GM18861 (cell line): ENCODE results near the gene EIF4G2.

Source experiments
- ATAC-seq: cut with Tn5 transposase; IDR thresholded peaks from one replicate; pipeline ENCODE4 v1.9.1; 2021; ENCODE audit not compliant: unreplicated experiment

EIF4G2 gene

DNA sequence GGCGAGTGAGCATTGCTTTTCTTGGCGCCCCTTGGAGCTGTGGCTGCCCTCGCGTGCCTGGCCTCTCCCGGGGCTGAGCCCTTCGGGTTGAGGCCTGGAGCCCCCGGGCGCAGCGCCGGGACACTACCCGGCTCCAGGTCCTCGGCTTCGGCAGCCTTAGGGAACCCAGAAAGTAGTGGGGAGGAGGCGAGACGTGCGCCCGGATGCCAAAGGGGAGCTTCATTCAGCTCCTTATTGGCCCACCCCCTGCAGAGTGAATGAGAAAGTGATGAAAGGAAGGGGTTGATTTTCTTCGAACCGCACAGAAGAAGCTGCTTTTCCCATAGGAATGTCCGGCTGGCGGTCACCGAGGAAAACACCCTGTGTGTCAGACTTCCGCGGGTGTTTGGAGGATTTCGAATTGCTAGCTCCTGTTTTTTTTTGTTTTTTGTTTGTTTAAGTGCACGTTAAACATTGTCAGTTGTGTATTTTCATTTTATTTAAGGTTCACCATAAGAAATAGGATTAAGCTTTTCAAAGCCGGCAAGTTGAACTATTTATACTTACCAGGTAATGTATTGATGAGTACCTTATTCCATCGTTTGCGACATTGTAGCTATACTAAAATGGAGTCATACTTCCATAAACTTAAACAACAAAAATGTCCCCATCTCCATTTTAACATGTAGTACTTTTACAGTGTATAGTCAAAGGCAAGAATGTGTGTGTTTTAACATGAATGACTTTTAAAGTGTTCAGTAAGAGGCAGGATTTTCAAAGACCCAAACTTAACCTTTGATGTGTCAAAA, 841 bp upstream of the EIF4G2 start:
- ATAC-seq, result peak; percentile 10

DNA sequence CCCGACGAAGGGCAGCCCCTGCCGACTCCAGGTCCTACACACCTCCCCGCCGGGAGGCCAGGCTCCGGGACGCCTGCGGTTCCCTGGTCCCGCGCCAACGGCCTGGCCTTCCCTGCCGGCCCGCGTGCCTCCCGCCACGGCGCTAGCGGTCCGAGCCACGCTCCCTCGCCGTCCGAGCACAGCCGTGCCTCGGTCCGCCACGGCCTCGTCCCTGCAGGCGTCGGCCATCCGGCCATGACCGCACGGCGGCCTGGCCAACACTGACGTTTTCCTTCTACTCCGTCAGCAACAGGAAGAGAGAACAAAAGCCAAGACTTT, 532 bp downstream of the EIF4G2 start:
- peak; percentile 3 for ATAC-seq

DNA sequence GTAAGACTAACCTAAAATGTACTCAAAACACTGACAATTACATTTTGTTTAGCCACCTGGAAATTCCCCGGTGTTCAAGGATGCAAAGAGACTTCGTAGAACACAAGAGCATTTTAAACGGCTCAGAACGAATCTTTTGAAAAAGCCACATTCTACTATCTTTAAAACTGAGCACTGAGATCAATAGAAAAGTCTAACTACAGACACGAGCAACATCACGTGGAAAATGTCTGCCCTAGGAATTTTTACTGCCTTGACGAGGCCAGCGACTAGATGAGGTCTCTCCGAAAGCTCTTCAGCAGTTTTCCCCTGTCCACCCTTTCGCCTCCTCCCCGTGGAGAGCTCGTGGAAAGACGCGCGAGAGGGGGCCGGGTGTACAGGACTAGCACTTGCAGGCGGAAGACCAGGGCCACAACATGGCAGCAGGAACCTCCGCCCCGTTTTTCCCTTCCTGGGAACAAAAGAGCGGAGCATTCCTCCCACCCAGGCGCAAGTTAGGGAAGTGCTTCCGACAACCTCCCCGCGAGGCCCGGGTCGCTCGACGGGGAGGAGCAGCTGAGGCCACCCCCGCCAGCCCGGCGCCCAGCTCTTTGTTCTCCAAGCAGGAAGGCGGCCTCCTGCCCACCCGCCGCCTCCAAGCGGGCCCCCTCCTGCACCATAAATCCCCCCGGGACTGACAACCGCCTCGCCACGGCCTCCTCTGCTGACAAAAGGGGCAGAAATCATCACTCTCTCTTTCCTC, 1.1 kb downstream of the EIF4G2 start:
- no peak for ATAC-seq

DNA sequence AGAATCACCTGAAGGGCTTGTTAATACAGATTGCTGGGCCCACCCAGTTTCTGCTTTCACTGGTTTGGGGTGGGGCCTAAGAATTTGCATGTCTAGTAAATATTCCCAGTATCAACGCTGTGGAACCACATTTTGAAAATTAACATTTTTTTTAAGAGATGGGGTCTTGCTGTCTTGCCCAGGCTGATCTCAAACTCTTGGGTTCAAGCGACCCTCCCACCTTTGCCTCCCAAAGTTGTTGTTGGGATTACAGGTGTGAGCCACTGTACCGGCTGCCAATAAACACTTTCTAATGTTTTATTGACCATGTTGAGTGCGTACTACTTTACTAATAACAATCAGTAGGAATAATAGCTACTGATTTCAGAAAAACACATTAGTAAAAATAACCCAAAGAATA, 2.5 kb downstream of the EIF4G2 start:
- ATAC-seq, result no peak

DNA sequence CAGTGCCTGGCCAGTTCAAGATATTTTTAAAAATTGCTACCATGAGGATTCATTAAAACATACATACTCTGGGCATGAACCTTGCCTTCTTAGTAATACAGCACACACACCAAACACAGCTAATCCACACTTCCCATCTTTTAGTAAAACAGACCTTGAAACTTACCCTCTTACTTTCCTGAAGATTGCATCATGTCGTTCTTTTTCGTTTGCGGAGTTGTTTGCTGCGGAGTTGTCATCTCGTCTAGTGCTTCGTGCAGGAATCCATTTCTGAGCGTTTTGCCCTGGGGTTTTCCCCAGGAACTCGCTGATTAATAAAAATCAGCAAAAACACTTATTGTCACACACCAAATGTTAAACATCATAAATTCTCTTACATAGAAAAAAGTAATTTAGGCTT, 3.0 kb downstream of the EIF4G2 start:
- no peak for ATAC-seq

DNA sequence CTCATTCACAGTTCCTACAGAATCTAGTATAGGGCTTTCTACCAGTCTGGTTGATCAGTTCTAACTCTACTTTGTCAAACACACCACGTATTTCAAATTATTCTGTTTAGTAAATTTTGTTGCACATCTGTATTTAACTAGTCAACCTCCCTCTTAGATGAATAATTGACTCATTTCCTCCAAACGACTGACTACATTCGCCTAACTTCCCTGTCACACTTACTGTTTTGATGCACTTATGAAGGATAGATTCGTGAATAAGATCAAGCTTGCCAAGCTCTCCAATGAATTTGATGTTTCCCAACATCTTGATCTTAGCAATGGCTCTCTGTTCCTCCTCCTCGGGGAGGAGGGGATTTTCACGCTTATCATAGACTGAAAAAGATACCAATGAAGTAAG, 5.0 kb downstream of the EIF4G2 start:
- ATAC-seq, result no peak

DNA sequence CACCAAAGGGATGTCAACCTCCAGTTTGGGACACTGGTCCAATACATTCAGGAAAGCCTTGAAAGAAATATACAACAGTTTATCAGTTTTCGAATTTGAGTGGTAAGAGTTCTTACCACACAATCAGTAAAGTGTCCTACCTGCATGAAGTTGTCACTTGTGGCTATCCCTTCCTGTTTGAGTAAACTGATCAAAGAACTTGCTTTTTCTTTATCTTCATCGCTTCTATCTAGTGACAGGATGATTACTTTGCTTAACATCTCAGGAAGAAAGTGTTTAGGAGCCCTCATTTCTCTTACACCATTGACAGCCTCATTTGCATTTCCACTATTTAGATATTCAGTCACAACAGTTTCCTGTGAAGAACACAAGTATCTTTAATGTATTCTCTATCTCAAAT, 8.4 kb downstream of the EIF4G2 start:
- ATAC-seq, result no peak

DNA sequence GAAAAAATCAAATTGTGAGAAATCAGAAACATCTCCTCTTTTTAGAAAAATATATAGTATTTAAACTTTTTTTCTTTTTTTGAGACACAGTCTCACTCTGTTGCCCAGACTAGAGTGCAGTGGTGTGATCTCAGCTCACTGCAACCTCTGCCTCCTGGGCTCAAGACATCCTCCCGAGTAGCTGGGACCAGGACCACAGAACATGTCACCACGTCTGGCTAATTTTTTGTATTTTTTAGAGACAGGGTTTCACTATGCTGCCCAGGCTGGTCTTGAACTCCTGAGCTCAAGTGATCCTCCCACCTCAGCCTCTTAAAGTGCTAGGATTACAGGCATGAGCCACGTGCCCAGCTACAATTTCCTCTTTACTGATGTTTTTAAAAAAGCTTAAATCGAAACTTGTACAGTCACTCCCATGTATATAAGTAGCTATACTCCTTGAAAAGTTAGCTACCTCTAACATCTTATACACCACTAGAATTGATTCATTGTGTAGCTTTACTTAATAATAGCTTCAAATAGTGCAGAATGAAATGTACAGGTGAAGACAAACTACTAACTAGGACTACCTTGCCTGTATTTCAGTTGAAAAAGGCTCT, 10.3 kb downstream of the EIF4G2 start:
- ATAC-seq, result no peak

DNA sequence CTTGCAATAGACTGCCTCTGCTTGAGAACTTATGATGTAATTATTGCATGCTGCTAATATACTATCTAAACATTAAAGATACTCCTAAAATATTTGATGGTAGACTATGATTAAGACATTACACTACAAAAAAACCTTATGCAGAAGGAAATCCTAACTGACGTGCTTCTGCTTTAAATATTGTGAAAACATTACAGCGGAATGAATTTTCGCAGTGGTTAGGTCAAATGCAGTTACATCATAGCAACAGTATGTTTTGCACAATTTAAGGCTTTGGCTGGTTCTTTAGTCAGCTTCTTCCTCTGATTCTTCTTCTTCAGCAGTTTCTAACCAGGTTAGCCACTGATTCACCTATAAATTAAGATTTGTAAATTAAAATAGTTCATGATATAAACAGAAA, 11.2 kb downstream of the EIF4G2 start:
- ATAC-seq, result no peak

DNA sequence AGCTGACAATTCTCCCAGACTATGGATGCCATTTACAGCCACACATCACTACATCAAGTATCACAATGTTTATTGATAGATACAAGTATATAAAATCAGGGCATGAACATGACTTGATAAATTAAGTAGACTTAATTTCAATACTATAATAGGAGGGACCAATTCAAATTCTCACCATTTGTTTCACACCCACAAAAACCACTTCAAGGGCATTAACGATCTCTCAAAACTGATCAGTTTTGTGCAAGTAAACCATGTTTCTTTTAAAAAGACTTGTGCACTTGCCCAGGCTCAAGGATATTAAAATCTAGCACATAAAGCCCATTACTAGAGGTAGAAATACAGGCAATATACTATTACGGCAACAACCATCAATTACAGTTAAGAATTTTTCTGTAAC, 11.7 kb downstream of the EIF4G2 start:
- no peak for ATAC-seq

DNA sequence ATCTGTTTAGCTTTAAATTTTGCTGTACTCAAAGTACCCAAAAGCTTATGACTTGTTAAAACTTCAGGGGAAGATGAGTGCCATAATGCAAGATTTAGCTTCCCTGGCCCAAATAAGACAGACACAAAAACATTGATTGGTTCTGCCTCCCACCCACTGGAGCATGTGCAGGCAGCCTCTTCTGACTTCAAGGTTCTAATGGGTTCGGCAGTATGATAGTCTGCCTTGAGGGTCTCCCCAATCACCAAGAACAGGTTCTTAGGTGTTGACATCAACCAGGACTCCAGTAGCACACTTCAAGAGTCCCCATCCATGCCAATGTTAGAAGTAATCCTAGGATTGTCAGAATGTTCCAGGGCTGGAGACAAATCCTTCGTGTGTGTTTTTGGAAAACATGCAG, 12.5 kb downstream of the EIF4G2 start:
- ATAC-seq, result no peak

DNA sequence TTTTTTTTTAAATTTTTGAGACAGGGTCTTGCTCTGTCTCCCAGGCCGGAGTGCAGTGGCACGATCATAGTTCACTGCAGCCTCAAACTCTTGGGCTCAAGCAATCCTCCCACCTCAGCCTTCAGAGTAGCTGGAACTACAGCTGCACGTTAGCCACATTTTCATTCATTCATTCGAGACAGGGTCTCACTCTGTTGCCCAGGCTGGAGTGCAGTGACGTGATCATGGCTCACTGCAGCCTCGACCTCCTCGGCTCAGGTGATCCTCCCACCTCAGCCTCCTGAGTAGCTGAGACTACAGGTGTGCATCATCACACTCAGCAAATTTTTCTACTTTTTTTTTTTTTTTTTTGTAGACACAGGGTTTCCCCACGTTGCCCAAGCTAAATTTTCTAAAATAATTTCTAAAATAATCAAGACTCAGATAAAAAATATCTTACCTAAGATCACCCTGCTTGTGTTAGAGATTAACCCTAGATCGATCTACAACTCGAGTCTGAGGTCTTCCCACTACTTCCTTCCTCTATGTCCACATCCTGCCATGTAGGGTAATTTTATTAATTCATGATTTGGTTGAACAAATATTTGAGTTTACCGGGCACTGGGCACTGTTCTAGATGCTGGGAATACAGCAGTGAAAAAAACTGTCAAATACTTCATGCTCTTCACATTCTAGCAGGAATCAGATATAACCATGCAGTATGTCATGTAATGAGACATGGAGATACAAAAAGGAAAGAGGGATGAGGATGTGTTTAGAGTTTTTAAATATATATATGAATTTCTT, 15.1 kb downstream of the EIF4G2 start:
- ATAC-seq, result no peak

DNA sequence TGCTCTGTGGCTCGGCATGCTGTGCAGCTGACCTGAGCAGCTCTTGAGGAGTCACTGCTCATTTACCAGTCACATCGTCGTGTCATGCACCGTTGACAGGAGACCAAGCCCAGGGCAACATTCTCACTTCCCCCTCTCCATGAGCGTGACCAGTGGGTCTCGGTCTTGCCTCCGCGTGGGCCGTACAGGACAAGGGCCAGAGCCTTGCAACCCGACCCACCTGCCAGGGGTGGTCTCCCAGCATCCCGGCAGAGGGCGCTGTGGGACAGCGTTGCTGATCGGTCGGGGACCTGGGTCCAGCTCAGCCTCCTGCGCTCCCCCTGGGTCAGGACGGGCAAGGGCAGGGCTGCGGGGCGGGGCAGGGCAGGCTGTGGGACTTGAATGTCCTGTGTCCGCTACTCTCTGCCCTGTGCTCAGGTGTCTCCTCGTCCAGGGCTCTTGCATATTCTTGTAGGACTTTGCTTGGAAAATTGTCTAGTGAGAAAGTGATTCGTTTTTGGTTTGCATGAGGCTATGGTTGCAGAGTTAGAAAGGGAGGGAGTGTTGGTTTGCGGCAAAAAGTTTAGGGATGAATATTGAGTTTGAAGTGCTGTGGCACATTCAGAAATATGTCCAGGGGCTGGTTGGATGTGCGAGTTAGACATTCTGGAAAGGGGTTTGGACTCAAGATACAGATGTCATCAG, 16.2 kb downstream of the EIF4G2 start:
- ATAC-seq, result peak; percentile 81

DNA sequence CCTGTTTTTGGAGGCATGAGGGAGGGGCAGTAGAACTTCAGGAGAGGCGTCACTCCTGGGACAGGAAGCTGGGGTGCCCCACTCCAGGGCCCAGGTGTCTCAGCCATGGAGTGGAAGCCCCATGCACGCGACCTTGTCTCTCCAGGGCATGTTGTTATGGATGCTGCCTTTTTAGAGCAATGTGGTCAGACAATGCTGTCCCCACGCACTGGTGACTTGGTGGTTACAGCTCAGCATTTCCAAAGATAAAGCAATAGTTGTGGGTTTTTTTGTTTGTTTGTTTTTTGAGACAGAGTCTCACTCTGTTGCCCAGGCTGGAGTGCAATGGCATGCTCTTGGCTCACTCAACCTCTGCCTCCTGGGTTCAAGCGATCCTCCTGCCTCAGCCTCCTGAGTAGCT, 22.3 kb downstream of the EIF4G2 start:
- no peak for ATAC-seq

DNA sequence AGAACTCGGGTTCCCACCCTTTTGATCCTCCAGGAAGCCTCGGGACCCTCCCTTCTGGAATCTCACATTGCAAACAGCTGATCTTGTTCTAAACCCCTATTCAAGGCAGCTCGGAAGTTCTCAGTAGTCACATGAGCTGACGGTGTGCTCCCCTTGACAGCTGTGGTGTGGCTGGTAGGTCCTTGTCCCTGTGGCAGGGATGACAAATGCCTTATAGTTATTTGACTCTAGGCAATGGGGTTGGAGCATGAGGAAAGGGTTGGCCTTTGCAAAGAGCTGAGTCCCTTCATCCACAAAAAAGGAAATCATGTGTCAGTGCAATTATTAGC, 23.6 kb downstream of the EIF4G2 start:
- no peak for ATAC-seq

DNA sequence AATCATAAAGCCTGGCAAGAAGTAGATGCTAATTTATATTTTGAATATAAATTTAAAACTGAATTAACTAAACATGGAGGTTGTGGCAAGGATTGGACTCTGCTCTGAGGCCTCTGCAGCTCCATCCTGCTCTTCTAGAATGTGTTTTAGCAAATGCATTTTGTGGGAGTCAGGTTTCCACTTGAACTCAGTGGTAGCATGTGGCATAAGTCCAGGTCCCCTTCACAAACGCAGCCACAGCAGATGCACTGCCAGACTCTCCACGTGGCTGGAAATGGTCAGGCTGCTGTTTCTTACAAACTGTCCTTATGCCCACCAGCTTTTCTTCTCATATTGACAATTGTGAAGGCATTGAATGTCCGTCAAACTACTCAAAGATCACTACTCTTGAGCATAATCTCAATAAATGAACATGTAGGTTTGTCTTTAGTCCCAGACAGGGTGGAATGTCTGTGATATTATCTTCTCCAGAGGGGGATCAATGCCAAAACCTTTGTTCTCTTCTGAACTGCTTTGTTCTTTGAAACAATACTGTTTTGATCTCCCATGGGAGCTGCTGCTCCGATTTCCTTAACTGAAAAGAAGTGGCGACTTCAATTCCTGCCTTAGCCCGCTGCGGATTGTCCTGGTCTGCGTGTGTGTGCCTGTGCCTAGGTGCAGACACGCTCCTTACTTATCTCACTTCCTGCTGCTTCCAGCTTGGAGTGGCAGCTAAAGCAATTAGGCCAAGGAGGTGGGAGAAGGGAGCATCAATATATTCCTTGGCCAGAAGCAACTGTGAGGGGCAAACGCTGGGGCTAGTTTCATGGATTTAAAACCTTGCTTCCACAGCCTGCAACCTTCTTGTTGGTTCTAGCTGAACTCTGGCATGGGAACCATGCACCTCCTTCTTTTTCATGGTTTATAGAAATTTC, 24.2 kb downstream of the EIF4G2 start:
- no peak for ATAC-seq

DNA sequence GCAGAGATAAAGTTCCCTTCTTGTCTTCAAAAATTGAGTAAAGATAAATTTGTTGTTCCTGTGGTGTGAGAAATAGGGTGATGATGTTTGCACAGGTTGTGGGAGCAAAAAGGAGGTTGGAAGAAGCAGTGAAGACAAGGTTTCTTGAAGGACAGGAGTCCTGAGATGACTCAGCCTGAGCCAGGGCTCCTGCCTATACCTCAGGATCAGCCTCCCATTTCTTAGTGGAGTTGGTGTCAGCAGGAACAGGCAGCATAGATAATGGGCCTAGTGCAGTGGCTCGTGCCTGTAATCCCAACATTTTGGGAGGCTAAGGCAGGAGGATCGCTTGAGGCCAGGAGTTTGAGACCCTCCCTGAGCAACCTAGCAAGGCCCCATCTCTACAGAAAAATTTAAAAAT, 28.7 kb downstream of the EIF4G2 start:
- ATAC-seq, result no peak

DNA sequence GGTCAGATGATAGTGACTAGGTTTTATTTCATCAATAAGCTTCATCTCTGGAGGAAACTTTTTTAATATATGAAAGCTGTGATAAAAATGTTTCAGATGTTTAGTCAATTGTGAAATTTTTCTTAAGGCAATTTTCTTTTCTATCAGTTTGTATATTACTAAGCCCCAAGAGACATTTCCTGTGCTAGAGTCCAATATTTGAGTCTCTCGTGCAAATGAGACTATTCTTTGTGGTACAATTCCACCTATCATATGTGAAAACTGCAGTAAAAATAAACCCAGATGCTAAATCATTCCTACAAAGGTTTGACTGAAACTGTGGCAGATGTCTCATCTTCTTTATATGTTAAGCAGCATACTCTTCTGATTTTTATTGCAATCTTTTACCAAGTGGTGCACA, 29.6 kb downstream of the EIF4G2 start:
- no peak for ATAC-seq

DNA sequence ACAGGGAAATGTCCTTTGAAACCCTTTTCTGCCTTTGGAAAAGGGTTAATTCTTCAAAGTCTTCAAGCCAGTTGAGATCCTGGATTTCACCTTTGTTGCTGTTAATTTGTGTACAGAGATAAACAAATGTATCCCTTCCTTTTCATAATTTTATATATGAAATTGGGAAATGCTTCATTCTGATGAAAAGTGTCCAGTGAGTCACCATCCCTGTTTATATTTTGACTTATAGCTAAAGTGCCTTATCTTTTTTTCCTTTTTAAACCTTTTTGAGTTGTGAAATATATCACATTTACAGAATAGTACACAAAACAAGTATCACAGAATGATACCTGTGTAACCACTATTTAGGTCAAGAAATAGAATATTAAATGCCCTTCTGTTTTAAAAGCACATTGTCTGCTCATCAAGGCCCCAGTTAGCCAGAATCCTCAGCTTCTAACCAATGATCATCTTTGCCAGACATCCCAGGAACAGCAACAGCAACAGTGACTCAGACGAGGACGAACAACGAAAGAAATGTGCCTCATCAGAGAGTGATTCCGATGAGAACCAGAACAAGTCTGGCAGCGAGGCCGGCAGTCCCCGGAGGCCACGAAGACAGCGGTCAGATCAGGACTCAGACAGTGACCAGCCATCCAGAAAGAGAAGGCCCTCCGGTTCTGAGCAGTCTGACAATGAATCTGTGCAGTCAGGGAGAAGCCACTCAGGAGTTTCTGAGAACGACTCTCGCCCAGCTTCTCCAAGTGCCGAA, 30.3 kb downstream of the EIF4G2 start:
- ATAC-seq, result no peak
